NCI-H82 treated with DMSO at 0.1 percent for 48 hours (cell line): Measurements from ENCODE around the gene NXPH3.
A peak's percentile ranks its signal among the peaks of the same experiment; 100 is the strongest.
"Not testable (repeated sequence)": the region's sequence is repeated elsewhere in the genome, so short reads cannot be mapped to it uniquely, and the experiment has no call there.

ENCODE experiments used
- DNase-seq: peaks from one replicate; lab custom pipeline; 2025; ENCODE audit not compliant: unreplicated experiment; lab: John Stamatoyannopoulos, UW

The NXPH3 gene

DNA sequence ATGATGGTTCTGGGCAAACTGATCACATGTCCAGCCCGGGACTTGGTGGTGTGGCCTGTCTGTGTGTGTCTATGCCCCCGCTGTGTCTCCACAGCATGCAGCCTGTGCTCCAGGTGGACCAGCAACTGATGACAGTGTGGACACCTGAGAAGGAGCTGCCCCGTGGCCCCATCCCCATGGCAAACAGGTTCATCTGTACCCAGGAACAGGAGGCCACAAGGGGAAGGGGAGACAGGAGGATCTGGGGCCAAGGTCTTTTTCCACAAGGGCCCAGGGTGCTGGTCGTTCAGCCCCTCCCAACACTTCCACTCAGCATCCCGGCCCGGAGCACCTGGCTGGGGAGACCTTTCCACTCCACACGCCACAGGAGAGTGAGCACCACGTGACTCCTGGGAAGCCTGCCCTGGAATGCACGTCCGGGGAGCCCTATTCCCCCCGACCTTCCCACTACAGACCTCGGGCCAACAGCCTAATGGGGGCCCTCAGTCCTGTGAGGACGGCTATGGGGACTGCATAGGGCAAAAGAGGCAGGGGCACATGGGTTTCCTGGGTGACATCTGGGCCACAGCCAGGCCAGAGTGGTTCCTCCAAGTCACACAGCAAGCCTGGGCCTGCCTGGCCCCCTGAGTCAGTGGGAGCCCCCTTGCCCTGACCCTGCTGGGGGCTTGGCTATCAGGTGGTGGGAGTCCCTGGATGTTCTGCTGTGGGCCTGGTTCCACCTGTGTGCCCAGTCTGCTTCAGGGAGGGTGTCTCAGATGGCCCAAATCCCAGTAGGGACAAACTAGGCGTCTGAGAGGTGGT lies 20.8 kb upstream of the NXPH3 start:
- no peak for DNase-seq

DNA sequence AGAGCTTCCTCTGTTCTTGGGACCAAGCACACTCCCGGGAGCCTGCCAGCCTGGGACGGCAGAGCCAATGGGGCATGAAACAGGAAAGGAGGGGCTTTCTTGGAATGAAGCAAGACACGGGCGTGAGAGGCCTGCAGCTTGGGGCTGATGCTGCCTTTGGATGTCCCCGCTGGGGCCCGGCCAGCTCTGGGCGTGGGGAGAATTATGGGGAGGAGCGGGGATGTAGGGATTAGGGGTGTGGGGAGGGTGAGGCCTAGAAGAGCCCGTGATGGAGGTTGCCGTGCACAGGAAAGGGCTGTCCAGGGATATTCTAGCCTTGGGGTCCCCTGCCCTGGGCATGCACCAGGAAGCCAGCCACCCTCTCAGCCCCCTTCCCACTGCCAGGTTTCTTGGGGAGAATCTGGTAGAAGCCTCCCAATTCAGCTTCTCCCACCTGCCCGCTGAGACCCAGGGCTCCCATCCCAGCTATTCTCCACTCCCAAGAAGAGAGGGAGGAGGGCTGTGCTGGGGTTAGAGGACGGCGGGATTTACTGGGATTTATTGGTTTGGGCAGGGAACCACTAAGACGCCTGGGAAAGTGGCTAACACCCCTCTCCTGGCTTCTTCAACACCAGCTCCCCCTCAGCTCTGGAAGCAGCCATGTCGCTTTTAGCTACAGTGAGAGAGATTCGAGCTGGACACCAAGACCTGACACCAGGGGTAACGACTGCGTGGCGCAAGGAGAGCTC lies 20.0 kb upstream of the NXPH3 start:
- no peak for DNase-seq

DNA sequence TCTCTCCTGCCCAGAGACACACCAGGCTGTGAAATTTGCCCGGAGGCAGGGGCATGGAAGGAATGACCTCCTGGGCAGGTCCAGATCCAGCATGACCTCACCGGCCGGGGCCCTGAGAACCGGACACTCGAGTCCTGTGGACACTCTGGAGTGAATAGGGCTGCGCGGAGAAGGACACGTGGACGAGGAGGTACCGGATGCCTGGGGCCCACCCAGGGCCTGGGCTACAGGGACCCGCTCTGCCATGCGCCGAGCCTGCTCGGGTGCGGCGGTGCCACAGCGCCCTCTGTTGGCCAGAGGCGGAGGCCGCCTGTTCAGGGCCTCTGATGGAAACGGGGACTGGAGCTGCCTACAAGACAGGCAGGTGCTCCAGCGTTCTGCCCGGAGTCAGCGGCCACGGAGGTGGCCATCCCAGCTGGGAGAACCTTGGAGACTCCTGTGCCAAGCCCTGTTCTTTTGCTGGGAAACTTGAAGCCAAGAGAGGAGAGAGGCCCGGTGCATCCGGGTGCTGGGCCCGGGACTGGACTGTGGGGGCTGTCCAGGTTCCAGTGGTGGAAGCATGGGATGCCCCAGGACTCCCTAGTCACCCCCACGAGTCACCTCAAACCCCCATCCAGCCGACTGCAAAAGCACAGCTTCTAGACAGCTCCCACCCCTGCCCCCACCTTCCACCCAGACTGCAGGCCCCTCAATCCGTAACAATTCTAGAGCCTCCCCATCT lies 19.3 kb upstream of the NXPH3 start:
- DNase-seq: peak; percentile 42

DNA sequence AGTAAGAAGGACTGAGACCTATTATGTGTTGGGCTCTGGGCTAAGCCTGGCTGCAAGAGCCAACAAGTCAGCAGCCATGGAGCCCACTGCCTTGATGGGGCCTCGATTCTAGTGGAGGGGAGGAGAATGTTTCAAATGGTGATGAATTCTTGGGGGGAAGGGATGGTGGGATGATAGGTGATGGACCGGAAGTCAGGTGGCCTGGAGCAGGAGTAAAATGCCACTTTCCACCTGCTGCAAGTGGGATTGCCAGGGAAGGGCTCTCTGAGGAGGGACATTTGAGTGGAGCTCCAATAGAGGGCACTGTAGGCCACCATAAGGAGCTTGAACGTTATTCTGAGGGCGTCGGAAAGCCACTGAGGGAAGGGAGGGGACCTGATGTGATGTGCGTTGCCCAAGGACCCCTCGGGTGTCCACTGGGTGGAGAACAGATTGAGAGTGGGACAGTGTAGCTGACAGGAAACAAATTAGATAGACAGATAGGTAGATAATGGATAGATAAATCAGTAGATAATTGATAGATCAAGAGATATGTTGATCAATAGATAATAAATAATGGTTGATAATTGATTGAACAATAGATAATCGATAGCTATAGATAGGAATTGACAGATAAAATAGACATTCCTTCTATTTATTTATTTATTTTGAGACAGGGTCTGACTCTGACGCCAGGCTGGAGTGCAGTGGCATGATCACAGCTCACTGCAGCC lies 18.2 kb upstream of the NXPH3 start:
- peak; percentile 34 for DNase-seq

DNA sequence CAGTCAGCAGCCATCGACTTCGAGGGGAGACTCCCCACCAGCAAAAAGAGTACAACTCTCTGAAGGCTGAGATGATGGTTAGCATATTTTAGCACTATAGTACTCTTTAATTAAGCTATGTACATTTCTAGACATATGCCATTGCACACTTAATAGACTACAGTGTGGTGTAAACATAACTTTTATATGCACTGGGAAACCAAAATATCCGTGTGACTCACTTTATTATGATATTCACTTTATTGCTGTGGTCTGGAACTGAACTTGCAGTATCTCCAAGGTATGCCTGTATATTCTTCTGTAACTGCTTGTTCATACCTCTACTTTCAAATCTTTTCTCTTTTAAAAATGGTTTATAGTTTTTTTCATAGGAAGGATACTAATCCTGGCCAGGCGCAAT lies 11.0 kb upstream of the NXPH3 start:
- no peak for DNase-seq

DNA sequence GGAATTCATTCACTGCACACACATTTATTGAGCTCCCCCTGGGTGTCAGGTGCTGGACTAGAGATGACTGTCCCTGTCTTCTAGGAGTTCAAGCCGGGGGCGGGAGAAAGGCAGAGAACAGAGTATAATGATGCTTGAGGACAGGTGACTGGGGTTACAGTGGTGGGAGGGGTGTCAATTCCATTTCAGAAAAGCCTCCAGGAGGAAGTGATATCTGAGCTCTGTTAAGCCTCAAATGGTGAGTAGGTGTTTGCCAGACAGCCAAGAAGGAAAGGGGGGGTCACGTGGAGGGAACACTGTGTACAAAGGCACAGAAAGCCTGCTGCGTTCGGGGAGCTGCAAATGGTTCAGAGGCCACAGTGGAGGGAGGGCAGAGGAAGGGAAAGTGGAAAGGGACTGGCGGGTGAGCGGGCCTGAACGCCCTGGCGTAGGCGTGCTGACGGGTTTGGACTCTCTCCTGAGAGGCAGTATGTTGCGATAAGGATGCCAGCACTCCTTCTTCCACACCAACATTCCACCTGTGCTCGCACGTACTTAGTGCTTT lies 9.7 kb upstream of the NXPH3 start:
- no peak for DNase-seq

DNA sequence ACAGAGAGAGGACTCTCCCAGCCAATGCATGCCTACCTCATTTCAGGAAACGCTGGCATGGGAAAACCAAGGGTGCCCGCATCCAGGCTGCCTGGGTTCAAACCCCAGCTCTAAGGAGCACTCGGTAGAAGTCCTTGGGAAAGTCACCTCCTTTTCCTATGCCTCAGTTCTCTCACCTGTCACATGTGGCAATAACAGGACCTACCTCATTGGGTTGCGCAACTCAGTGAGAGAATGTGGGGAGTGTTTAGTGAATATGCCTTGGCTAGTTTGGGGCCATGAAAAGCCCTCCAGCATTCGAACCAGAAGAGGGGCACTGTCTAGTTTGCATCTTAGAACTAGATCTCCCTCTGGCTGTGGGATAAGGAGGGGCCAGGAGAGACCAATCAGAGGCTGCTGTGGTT lies 9.0 kb upstream of the NXPH3 start:
- no peak for DNase-seq

DNA sequence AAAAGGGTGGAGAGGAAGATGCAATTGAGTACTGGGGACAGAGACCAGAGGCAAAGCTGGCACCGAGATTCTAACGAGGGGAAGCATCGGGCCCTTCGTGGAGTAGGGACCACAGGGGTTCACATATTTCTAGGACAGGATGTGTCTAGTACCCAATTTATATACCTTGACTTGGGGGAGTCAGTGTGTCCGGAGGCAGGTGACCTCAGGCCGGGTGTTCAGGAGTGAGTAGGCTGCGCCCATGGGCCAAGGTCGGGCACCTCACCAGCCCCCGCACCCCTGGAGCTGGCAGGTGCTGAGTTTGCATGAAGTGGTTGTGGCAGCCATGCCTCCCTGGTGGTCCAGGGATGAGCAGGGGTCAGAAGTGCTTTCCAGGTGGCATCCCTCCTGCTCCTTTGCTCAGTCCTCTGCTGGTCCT lies 8.6 kb upstream of the NXPH3 start:
- no peak for DNase-seq

DNA sequence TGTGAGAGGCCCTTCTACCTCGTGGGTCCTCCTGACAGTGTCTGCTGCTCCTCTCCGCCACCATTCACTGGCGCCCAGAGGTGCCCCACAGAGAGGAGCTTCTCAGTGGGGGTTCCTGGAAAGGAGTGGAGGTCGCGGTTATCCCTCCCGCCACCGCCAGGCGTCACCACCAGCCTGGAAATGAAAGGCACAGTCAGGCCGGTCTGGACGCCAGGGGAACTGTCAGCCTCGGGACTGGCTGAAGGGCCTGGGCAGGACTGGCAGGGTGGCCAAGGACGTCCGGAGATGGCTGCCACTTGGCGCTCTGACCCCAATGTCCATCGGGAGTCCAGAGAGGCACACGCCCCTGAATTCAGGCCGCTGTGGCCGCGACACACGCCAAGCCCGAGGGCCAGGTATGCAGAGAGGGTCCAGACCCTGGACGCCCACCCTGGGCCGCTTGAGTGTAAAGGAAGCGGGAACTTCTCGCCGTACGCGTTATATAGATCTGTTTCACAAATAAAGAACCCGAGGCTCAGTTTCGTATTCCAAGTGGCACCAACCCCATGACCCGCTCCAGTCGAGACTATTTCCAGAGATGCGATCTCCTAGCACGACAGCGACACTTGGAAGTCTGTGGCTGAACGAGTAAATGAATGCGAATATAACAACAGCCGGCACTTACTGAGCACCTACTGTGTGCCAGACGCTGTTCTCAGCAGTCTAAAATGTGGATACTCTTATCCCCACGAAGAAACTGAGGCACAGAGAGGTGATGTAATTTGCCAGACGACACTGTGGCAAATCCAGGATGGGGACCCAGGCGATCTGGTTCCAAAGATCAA lies 7.6 kb upstream of the NXPH3 start:
- peak; percentile 63 for DNase-seq

DNA sequence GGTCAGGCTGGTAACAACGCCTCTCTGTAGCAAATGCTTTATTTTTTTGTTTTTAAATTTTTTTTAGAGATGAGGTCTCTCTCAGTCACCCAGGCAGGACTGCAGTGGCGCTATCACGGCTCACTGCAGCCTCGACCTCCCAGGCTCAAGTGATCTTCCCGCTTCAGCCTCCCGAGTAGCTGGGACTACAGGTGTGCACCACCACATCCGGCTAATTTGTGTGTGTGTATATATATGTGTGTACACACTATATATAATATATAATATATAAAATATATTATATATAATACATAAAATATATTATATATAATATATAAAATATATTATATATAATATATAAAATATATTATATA lies 7.0 kb upstream of the NXPH3 start:
- not testable (repeated sequence) for DNase-seq

DNA sequence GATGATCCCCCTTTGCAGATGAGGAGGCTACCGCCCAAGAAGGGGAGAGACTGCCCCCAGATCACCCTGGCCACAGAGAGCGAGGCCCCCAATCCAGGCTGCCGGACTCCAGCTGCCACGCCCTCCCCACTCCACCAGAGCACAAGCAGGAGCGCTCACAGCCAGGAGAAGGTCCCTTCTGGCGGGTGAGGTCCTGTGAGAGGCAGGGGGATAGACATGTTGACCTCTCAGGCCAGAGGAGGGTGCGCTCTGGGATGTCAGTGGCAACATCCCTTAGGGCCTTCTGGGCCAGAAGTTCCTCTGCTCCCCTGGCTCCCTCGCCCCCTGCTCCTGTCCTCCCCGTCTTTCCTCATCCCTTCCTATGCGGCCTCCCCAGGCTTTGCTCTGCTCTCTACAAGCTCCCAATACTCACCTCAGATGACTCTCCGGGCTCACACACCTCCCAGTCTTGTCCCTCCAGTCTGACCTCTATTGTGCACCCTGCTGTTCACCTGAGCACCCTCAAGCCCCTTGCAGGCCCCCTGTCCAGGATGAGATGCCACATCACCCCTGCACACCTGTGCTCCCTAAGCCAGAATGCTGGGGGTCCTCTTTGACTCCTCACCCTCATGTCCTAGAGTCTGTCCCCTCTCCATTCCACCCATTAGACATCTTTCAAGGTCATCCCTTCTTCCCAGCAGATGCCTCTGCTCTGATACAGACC lies 5.0 kb upstream of the NXPH3 start:
- no peak for DNase-seq

DNA sequence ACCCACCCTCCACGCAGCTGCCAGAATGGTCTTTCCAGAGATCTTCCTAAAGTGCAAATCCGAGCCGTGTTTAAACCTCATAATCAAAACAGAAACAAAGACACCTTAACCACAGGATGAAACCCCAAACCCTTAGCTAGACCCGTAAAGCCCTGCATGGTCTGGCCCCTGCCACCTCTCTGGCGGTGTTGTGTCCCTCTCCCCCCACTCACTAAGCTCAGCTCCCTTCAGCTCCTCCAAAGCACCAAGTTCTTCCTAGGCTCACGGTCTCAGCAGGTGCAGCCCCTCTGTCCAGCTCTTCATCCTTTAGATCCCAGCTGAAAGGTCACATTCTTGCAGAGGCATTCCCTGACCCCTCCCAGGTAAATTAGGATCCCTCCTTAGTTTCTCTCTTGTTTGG lies 4.4 kb upstream of the NXPH3 start:
- no peak for DNase-seq

DNA sequence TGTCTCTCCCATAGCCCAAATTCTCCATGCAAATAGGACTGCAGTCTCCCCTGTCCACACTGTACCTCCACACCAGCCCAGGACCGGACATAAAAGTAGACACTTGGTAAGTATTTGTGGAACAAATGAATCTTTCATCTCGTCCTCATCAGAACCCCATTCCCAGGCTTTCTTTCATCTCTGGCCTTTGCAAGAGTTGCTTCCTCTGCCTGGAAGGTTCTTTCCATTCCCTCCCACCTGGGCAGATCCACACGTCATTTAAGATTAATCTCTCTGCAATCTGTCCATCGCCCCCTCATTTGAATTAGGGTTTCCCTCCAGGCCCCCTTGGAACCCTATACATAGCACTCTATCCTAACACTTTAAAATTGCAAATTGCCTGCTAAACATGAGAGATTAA lies 3.9 kb upstream of the NXPH3 start:
- no peak for DNase-seq

DNA sequence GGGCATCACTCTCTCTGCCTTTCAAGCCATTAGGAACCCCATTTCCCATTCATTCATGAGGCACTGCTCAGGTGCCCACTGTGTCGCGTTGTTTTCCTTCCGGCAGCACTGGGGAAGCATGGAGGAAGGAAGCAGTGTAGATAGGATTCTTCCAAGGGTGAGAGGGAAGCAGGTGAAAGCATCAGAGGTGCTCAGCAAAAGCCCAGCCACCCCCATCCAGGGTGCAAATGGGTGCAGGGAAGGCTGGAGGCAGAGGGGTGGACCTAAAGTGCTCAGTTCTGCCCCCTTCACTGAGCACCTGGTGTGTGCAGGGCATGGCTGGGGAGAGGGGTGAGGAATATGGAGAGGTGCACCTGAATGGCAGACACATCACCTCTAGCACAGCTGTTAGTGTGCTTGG lies 3.4 kb upstream of the NXPH3 start:
- no peak for DNase-seq

DNA sequence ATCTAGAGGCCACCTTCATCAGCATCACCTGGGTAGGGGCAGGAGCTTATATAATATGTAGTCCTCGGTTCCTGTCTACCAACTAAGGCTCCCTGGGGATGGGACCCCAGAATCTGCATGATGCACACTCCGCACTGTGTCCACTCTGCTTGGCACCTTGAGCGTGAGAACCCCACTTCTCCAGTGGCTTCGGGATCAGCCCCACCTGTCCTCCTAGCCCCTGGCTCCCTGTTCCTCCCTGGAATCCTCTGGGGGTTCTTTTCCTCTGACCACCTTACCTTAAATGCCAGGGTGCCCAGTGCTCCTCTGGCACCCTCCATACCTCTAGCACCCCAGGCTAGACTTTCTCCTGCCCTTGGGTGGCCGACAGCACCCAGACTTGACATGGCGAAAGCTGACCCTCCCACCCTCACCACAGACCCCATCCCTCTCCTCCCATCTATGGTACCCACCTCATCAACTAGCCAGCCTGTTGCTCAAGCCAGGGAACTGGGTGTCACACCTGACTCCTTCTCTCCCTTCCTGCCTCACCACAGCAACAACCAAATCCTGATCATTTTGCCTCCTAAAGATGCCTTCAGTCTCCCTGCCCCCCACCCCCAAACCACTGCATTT lies 2.8 kb upstream of the NXPH3 start:
- no peak for DNase-seq

DNA sequence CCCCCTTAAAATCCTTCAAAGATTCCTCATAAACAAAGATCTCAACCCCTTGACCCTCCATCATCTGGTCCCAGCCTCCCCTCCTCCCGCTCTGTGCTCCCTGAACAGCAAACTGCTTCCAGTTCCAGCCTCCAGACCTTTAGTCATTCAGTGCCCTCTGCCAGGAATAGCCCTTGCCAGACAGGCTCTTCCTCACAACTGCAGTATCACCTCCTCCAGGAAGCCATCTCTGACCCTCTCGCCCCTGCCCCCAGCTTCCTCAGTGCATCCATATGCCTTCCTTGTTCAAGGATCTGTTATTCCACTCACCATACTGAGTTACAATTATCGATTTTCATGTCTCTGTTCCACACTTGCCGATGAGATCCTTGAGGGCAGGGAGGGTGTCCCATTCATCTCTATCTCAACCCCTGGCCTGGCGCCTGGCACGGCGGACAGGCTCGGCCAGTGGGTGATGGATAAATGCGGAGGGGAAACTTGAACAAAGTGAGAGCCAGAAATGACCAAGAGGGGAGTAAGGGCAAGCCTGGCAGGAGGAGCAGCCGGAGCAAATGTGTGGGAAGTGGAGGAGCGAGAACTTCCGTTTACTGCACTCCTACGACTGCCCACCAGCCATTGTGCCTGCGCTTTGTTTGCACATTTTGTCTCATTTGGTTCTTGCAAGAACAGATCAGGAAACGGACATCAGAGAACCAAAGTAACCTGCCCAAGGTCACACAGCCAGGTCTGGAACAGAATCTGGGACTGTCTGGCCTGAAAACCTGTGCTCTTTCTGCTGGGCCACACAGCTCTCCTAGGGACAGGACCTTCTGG lies 2.0 kb upstream of the NXPH3 start:
- DNase-seq: no peak

DNA sequence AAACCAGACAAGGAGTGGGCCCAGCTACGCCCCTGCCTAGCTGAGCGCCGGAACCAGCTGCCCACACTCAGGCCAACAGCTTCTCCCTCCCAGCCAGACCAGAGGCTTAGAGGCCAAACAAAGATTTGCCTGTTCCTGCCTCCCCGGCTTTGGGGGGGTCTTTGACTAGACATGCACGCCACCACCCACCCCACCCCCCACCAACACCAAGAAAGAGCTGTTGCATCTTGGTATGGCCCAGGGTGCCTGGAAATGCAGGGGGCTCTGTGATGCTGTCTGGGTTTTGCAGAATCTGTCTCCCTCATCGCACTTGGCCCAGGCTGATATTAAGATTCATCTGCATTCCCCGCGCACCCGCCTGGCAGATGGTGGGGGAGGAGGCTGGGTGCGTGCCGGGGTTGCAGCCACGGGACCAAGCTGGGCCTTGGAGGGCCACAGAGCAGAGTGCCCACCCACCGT lies 1.3 kb upstream of the NXPH3 start:
- DNase-seq: no peak

DNA sequence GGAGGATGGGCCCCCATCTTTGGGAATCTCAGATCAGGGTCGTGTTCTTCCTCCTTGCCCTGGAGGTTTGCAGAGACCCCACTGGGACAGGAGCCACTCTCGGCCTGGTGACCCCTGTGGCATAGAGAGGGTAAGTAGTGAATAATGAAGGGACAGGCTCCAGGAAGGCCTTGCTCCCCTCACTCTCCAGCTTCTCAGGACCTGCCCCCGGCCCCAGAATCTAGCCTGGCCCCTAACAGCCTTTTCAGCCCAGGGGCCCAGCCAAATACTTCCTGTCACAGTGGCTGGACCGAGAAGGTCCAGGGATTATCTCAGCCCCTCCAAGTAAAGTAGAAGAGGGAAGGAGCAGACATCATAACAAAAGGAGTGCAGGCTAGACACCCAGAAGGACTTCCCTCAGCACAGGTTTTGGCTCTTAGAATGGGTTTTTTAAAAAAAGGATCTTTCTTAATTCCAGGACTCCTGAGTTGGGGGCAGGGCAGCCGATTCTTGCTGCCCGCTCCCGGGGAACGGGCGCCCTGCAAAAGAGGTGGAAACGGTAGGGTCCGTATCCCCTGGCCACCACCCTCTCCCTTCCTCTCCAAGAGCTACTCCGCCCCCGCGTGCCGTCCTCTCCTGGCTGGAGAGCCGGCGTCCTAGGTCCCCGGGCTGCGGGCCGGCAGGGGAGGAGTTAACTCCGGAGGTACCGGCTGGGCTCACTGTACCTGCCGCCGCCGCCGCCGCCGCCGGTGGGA lies 559 bp upstream of the NXPH3 start:
- DNase-seq: no peak
